A673 (cell line): ENCODE measurements around the gene NADK2. TPM values are rescaled to one million over a fixed set of nuclear protein-coding genes. Genes with fewer than 3 reads are reported as not detected.

Source experiments
- BruUV-seq: library from RNA; stranded (reverse); fragments of 400-500 nt; replicated peaks from 2 replicates; lab custom pipeline; 2021; lab: Mats Ljungman, UMichigan
- CTCF ChIA-PET: fragments of 300-600 bp; sonication (Branson Sonifier 250); formaldehyde crosslinking; loops from one replicate; lab custom pipeline; 2022; ENCODE audit warnings: antibody characterized with exemption; lab: Charles Lee
- POLR2A ChIA-PET: fragments of 300-600 bp; sonication (Branson Sonifier 250); formaldehyde crosslinking; loops from one replicate; lab custom pipeline; 2022; ENCODE audit warnings: antibody characterized with exemption; ENCODE audit not compliant: low non-redundant PET; lab: Charles Lee
- DNase-seq: peaks from one replicate; pipeline ENCODE4 v3.0.0-alpha.2; 2015; ENCODE audit warnings: low spot score
- H3K27ac ChIP-seq: fragments of 200-600 bp; sonication (generic); 2 replicates; pipeline ENCODE4 v1.5.1; 2016; ENCODE audit warnings: mixed run types, low read depth, mild to moderate bottlenecking, mixed read lengths, antibody characterized with exemption, low read length; ENCODE audit not compliant: poor library complexity, severe bottlenecking
- H3K27me3 ChIP-seq: fragments of 200-600 bp; sonication (generic); replicated peaks from 2 replicates; pipeline ENCODE4 v1.6.1; 2017; ENCODE audit warnings: mixed run types, low read depth, mild to moderate bottlenecking, mixed read lengths, antibody characterized with exemption, low read length; ENCODE audit not compliant: insufficient read depth, poor library complexity
- H3K36me3 ChIP-seq: fragments of 200-600 bp; sonication (generic); 2 replicates; pipeline ENCODE4 v1.6.1; 2016; ENCODE audit warnings: mixed run types, mild to moderate bottlenecking, mixed read lengths, antibody characterized with exemption, low read length; ENCODE audit not compliant: insufficient read depth, poor library complexity, severe bottlenecking
- H3K4me1 ChIP-seq: fragments of 200-600 bp; sonication (generic); 2 replicates; pipeline ENCODE4 v1.6.1; 2017; ENCODE audit warnings: mixed run types, mild to moderate bottlenecking, mixed read lengths, antibody characterized with exemption, low read length; ENCODE audit not compliant: insufficient read depth, poor library complexity, severe bottlenecking
- H3K4me3 ChIP-seq: fragments of 200-600 bp; sonication (generic); 2 replicates; pipeline ENCODE4 v1.5.1; 2016; ENCODE audit warnings: low read depth, mixed run types, mild to moderate bottlenecking, mixed read lengths, low read length; ENCODE audit not compliant: poor library complexity, severe bottlenecking
- H3K9me3 ChIP-seq: fragments of 200-600 bp; sonication (generic); 2 replicates; pipeline ENCODE4 v1.6.1; 2016; ENCODE audit warnings: mixed run types, low read depth, mild to moderate bottlenecking, mixed read lengths, antibody characterized with exemption, low read length; ENCODE audit not compliant: poor library complexity, severe bottlenecking
- EZH2 ChIP-seq: fragments of 200-600 bp; sonication (generic); IDR thresholded peaks from 2 replicates; pipeline ENCODE4 v1.6.1; 2017; ENCODE audit warnings: borderline replicate concordance, low read depth, mild to moderate bottlenecking, mixed read lengths, antibody characterized with exemption, low read length; ENCODE audit not compliant: poor library complexity, severe bottlenecking
- intact Hi-C: fragments of 100-400 bp; cut with micrococcal nuclease; formaldehyde crosslinking; loops from one replicate; pipeline ENCODE4 v1.10.0; 2022; ENCODE audit not compliant: unreplicated experiment
- total RNA-seq: library from RNA; stranded (reverse); gene quantifications from 2 replicates; pipeline ENCODE4 v1.2.3, GENCODE V29; 2021
- TF ChIP-seq, protein P1 (sequence below): fragments of 300-800, 200-600 bp; sonication (generic); conservative IDR thresholded peaks from 2 replicates; pipeline ENCODE4 v1.5.1; 2017; ENCODE audit warnings: low read depth, mild to moderate bottlenecking, antibody characterized with exemption, low read length, moderate library complexity, mixed read lengths

NADK2 gene
- total RNA-seq, 1 experiment from 2014 or later = 31.6 TPM

DNA sequence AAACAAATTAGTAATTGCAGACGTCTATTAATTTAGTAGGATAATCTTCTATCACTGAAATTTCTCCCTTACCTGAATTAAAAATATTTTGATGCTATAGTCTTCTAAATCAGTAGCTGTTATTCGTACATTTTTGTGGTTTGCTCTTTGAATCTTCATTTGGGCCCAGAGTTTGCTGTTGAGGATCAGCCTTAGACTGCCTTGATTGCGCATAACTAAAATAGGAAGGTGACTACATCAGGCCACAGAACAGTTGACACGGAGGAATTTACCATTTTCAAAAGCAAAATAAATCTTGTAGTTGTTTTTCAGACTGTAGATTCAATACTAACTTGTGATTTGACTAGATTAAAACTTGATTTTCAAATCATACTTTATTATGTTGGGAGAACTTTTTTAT is 11.8 kb upstream of the NADK2 start:
- POLR2A ChIA-PET = no interaction called here
- H3K4me3 ChIP-seq = no peak overlapping the region
- no peak overlapping the region for H3K27ac ChIP-seq
- intact Hi-C loops = no loop called here
- TF ChIP-seq EZH2 = no peak
- TF ChIP-seq, protein P1, sequence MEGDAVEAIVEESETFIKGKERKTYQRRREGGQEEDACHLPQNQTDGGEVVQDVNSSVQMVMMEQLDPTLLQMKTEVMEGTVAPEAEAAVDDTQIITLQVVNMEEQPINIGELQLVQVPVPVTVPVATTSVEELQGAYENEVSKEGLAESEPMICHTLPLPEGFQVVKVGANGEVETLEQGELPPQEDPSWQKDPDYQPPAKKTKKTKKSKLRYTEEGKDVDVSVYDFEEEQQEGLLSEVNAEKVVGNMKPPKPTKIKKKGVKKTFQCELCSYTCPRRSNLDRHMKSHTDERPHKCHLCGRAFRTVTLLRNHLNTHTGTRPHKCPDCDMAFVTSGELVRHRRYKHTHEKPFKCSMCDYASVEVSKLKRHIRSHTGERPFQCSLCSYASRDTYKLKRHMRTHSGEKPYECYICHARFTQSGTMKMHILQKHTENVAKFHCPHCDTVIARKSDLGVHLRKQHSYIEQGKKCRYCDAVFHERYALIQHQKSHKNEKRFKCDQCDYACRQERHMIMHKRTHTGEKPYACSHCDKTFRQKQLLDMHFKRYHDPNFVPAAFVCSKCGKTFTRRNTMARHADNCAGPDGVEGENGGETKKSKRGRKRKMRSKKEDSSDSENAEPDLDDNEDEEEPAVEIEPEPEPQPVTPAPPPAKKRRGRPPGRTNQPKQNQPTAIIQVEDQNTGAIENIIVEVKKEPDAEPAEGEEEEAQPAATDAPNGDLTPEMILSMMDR = no peak
- no peaks in the 10 kb centered on the region for H3K36me3 ChIP-seq
- DNase-seq = no peak
- H3K4me1 ChIP-seq = no peaks in the 10 kb centered on the region
- CTCF ChIA-PET = no interaction called here
- H3K9me3 ChIP-seq = no peaks in the 10 kb centered on the region
- H3K27me3 ChIP-seq = no peaks in the 10 kb centered on the region
- no TSS peak for BruUV-seq

DNA sequence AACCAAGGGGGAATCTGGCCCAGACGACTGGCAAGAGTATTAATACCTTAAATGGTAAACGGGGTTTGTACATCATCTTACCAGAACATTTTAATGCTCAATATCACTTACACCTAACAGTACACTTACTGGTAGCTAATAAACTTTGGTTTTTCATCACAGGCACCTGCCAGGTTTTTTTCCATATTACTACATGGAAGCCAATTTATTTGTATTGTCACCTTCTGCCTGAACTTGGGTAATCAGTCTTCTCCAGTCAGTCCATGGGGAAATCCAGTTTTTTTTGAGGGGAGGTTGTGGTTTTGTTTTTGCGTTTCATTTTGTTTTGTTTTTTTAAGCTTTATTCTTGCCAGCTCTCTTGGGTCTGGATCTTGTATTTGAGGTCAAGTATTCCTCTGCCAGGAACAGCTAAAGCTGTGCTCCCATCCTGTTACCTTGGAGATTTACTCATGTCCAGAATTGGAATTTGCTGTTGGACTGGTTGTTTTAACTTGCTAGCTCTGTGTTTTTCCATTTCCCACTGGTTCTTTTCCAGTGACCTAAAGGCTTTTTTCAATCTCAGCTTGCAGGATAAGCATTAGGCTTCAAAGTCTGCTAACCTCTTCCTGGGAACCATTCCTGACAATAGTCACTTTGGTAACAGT is 11.1 kb upstream of the NADK2 start:
- no peaks in the 10 kb centered on the region for H3K4me1 ChIP-seq
- TF ChIP-seq, protein P1 = no peak
- no peak for TF ChIP-seq EZH2
- no TSS peak for BruUV-seq
- H3K9me3 ChIP-seq = no peaks in the 10 kb centered on the region
- no peaks in the 10 kb centered on the region for H3K36me3 ChIP-seq
- no peak for DNase-seq
- CTCF ChIA-PET = no interaction called here
- POLR2A ChIA-PET = no interaction called here
- no peaks in the 10 kb centered on the region for H3K27me3 ChIP-seq
- H3K27ac ChIP-seq = no peak overlapping the region
- no peak overlapping the region for H3K4me3 ChIP-seq
- intact Hi-C loops = no loop called here

DNA sequence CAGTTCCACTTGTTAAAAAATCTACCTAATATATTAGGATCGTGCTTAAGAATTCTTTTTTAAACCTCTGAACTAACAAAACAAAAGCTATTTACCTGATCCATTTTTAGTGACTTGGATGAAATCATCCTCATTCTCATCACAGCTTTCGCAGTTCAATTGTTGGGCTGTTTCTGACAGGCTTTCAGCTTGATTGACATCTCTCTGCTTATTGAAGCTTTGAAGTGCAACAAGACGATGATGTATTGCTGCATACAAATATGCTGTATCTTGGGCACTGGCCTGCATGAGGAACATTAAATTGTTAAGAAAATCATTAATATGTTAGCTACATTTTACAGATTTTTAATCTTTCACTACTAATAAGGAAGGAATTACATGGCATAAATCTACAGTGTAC is 9.5 kb upstream of the NADK2 start:
- no peaks in the 10 kb centered on the region for H3K4me1 ChIP-seq
- H3K36me3 ChIP-seq = no peaks in the 10 kb centered on the region
- POLR2A ChIA-PET = no interaction called here
- no TSS peak for BruUV-seq
- no peak for TF ChIP-seq EZH2
- TF ChIP-seq, protein P1 = no peak
- CTCF ChIA-PET = no interaction called here
- intact Hi-C loops = no loop called here
- H3K27ac ChIP-seq = no peak overlapping the region
- DNase-seq = no peak
- no peaks in the 10 kb centered on the region for H3K9me3 ChIP-seq
- H3K27me3 ChIP-seq = no peaks in the 10 kb centered on the region
- H3K4me3 ChIP-seq = no peak overlapping the region
